Cardiac septum (tissue), 1 donor: ENCODE data around the gene FERD3L. TPM values are rescaled to one million over a fixed set of nuclear protein-coding genes. Genes with fewer than 3 reads are reported as not detected.

Source experiments
- DNase-seq: peaks from one replicate; pipeline ENCODE4 v3.0.0-alpha.2; 2020; ENCODE audit warnings: low spot score
- intact Hi-C: fragments of 100-400 bp; cut with DNase I; formaldehyde crosslinking; loops from one replicate; pipeline ENCODE4 v1.14.0; 2022
- total RNA-seq: library from RNA; stranded (reverse); fragmentation: NEBNext Ultra II Directional; extraction: Animal tissue kit (Norgen Biotek cat#: 25700); gene quantifications from one replicate; pipeline ENCODE4 v1.2.1, GENCODE V29; 2021
- donor health status: DM: no; HTN: no; CAD: no.

FERD3L gene
- total RNA-seq, 1 donor from 2014 or later: not detected

DNA sequence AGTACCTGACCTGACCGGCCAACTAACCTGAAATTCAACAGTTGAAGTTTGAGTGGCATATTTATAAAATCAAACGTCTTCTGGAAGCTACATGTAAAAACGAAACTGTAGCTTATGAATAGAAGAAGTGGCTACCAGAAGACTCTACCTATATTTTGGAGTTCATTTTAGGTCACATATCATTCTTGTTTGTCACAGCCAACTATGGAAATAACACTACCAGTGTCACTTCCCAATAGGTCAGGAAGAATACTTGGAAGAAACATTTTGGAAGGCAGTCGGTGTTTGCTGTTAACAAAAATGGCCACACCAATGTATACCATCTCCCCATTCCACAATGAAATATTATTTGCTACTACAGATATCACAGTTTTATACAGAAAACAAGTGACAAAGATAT, 40.4 kb downstream of the FERD3L start:
- DNase-seq: no peak
- intact Hi-C loops: no loop called here

DNA sequence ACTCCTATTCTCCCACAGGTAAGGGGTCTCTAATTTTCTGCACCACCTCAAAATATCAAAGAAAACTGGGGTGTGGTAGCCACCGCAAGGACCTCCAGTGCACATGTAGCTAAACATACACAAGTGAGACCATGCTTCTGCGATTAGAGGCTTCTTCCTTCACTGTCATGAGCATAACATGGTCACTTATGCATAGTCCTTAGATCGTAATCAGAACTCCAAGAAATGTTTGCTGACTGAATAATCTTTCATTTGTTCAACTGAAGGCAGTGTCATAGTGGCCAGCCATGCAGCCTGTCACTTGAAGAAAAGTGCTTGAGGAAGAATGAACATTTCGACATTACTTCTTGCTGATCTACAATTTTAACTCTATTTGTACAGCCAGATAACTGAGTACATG, 42.3 kb downstream of the FERD3L start:
- no peak for DNase-seq
- intact Hi-C loops: no loop called here

DNA sequence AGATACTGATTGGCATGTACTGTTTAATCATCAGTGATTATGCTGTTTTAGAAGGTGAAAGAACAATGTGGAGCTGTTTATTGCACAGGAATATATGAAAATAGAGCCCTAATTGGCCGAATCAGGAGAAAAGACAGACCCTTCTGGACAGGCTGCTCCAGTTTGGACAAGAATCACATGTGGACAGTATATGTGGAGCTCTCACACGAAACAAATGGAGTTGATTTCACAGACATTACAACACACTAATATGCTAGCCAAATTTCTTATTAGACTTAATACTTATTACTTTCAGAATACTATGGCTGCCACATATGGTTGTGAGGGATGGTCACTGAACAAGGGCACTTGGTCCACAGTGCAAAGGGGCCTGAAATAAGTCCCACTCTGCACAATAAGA, 43.3 kb downstream of the FERD3L start:
- intact Hi-C loops: no loop called here
- DNase-seq: no peak

DNA sequence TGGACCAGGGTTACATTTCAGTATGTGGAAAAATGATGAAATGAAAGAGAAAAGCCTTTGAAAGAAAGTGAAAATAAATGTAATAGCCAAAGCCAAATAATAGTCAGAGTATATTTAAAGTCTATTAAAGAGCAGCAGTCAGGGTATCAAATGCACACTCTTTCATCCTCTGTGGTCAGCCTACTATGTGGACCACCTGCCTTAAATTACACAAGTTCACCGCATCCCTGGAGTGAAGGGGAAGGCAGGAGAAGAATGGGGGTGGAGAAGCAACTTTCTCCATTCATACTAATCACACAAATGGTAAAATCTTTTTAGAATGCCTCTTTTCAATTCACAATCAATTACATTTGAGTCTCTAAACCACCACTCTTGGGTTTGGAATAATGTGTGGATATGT, 43.7 kb downstream of the FERD3L start:
- DNase-seq: no peak
- intact Hi-C loops: no loop called here

DNA sequence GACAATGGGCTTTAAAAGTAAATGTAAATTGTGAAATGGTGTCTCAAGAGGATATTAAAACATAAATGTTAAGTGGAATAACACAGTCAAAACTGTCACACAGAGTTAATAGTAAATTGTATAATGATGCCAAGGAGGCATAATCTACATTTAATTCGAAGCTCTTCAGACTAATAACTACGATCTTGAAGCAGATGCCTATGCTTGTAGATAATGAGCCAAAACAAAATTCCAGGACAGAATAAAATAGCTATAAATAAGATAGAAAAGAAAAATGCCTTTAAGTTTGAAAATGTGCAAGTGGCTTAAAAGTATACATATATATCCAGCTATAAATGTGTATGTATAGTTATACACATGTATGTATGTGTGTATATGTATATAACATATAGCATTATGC, 45.3 kb downstream of the FERD3L start:
- intact Hi-C loops: no loop called here
- DNase-seq: no peak

DNA sequence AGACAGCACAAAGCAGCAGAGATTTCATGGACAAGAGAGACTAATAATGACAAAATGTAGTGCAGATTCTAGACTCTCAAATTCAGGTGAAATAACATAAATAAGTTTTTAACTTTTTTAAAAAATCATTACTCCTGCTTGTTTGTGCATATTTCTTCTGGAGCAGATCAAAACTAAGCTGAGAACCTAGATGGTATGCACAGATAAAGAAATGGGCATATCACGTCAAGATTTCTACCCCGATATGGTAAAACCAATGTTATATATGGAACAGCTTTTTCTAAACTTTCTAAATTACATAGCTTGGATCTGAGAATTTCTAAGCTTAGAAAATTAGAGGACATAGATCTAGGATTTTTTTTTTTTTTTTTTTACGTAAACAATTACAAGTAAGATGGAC, 46.0 kb downstream of the FERD3L start:
- intact Hi-C loops: no loop called here

DNA sequence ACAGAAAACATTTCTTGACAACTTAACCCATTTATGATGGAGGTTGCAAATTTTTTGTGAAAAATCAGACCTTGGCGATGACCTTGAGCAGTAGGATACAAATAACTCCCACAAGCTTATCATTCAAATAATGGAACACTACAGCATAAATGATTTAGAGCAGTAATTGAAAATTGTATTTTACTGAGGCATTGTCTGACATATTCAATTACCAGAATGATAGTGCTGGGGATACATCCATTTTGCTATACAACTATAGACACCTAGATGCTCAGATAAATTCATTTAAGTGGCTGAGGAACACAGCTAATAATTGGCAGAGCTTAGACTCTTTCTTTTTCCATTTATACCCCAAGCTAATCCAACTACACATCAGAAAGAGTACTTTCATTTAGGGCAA, 46.7 kb downstream of the FERD3L start:
- intact Hi-C loops: no loop called here
- DNase-seq: no peak

More for the DNA sequence above, 46.0 kb downstream of the FERD3L start:
- no peak for DNase-seq

DNA sequence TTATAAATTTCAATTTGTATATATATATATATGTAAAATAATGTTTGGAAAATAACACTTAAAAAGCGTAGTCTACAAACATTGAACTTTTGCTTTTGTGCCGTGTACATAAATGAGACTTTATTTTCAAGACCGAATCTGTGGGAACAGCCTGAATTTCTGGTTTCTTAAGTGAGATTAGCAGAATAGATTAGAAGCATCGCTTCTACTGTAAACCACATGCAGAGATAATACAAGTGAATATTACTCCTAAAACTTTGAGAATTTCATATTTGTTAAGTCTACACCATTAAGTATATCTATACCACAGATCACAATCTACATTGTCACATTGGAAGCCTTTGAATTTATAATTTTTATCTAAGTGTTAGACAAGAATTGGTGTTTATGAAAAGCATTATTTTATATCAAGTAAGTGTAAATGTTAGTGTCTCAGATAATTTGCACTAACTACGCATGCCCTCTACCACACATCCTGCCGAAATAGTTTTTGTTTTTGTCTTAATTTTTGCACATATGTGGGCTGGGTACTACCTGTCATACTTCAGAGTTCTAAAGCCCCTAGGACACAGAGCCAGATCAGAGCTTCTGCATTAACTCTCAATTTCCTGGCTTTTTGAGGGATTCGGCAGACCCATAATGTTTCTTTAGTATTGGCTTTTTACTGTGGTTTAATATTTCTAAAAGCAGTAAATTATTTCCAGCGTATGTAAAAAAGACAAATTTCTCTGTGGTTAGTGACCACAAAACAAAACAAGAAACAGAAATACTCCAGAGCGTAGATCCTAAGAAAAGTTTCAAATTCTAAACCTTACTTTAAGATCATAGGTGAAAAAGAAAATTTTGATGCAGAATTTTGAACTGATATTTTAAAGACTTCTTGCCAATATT, 47.8 kb downstream of the FERD3L start:
- intact Hi-C loops: no loop called here
- no peak for DNase-seq

DNA sequence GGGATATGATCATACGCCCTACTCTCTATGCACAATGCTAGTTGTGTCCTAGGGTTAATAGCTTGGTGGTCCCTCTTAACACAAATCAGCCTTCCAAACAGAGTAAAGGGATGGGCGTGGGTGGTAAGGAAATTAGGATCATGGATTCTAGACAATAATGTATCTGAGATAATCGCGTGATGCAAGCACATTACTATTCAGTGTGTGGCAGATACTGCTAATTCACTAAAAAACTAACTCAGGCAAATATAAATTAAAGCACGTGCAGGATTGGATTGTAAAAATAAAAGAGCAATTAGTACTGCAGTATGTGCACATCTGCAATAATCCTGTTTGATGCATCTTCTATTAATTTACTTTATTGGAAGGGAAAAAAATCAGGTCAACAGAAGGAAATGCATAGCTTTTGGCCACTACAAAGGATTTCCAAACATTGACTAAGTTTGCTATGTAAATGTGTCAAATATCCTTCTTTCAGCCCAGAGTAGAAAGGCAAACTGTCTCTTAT, 49.8 kb downstream of the FERD3L start:
- DNase-seq: no peak
- intact Hi-C loops: no loop called here

Other genes with a start within 250 kb of the FERD3L start
- 1.2 TPM for gene TWIST1, start 27.8 kb downstream of the FERD3L start, total RNA-seq